HCT116 (cell line): ENCODE measurements around the gene HSPA1A. TPM values are rescaled to one million over a fixed set of nuclear protein-coding genes. Genes with fewer than 3 reads are reported as not detected.
A peak's percentile ranks its signal among the peaks of the same experiment; 100 is the strongest.

ENCODE experiments used
- ATAC-seq: fragments of 200-7000 bp; cut with Tn5 transposase; 2 replicates; pipeline ENCODE4 v1.9.1; 2020; ENCODE audit warnings: mild to moderate bottlenecking, moderate library complexity
- BruUV-seq: library from RNA; stranded (reverse); fragments of 400-500 nt; replicated peaks from 2 replicates; lab custom pipeline; 2021; lab: Mats Ljungman, UMichigan
- CTCF ChIA-PET: fragments of 300-600 bp; sonication (Branson Sonifier 250); formaldehyde crosslinking; loops from one replicate; lab custom pipeline; 2021; ENCODE audit warnings: antibody characterized with exemption; lab: Charles Lee
- POLR2A ChIA-PET: fragments of 300-600, 350-600 bp; sonication (Branson Sonifier 250); formaldehyde crosslinking; loops from one replicate; lab custom pipeline; 2021; ENCODE audit warnings: antibody characterized with exemption; lab: Charles Lee
- RAD21 ChIA-PET, 2 experiments: fragments of 300-600 bp; sonication (Branson Sonifier 250); formaldehyde crosslinking; loops; one replicate each; lab custom pipeline; 2023; ENCODE audit warnings: low total read pairs in 2 of 2; ENCODE audit not compliant: uncharacterized antibody in 2 of 2, unreplicated experiment in 2 of 2, low non-redundant PET in 1 of 2; lab: Charles Lee
- DNase-seq: peaks from one replicate; pipeline ENCODE4 v3.0.0-alpha.2; 2010; ENCODE audit warnings: low read depth, low spot score
- H2AFZ ChIP-seq: fragments of 200-600 bp; shearing (Covaris generic), sonication (generic); 2 replicates; pipeline ENCODE4 v1.6.1; 2017; ENCODE audit warnings: low read depth, mixed run types, mixed read lengths, antibody characterized with exemption, low read length; ENCODE audit not compliant: poor library complexity, severe bottlenecking
- H3K27ac ChIP-seq: 2 replicates; pipeline ENCODE4 v1.5.1; 2012; ENCODE audit warnings: low read depth, low read length
- H3K27me3 ChIP-seq: fragments of 200-600 bp; sonication (generic); 2 replicates; pipeline ENCODE4 v1.6.1; 2016; ENCODE audit warnings: mixed run types, low read length, mixed read lengths; ENCODE audit not compliant: insufficient read depth
- H3K36me3 ChIP-seq, 2 experiments: fragments of 200-500 bp in 1 of 2; fragments of 200-600 bp in 1 of 2; sonication (Bioruptor generic) in 1 of 2; sonication (generic) in 1 of 2; 2 replicates each; pipeline versions ENCODE4 v1.5.1 to v1.6.1; 2014 to 2016; ENCODE audit warnings: low read length in 2 of 2, inconsistent platforms in 1 of 2, mixed read lengths in 1 of 2, mixed run types in 1 of 2; ENCODE audit not compliant: insufficient read depth in 2 of 2, control insufficient read depth in 1 of 2
- H3K4me1 ChIP-seq, 2 experiments: fragments of 200-600 bp in 1 of 2; sonication (generic) in 1 of 2; 2 replicates each; pipeline versions ENCODE4 v1.5.1 to v1.6.1; 2012 to 2017; ENCODE audit warnings: low read length in 2 of 2, inconsistent platforms in 1 of 2, mild to moderate bottlenecking in 1 of 2, mixed read lengths in 1 of 2, mixed run types in 1 of 2, moderate library complexity in 1 of 2; ENCODE audit not compliant: insufficient read depth in 2 of 2, control insufficient read depth in 1 of 2
- H3K4me2 ChIP-seq: fragments of 200-600 bp; sonication (generic); 2 replicates; pipeline ENCODE4 v1.6.1; 2017; ENCODE audit warnings: mixed run types, low read length, mixed read lengths
- H3K4me3 ChIP-seq, 2 experiments: fragments of 200-600 bp in 1 of 2; sonication (generic) in 1 of 2; replicated peaks in 1 of 2; 2 replicates each; pipeline ENCODE4 v1.5.1; 2011 to 2016; ENCODE audit warnings: low read length in 2 of 2, control low read depth in 1 of 2, low read depth in 1 of 2, mild to moderate bottlenecking in 1 of 2, mixed read lengths in 1 of 2, mixed run types in 1 of 2
- H3K79me2 ChIP-seq: fragments of 200-600 bp; sonication (generic); 2 replicates; pipeline ENCODE4 v1.6.1; 2017; ENCODE audit warnings: mild to moderate bottlenecking, mixed run types, low read length, moderate library complexity, mixed read lengths; ENCODE audit not compliant: insufficient read depth
- H3K9ac ChIP-seq: fragments of 200-600 bp; sonication (generic); 2 replicates; pipeline ENCODE4 v1.6.1; 2016; ENCODE audit warnings: low read length, mixed read lengths
- H3K9me2 ChIP-seq: fragments of 200-600 bp; sonication (generic), shearing (Covaris generic); 2 replicates; pipeline ENCODE4 v1.6.1; 2017; ENCODE audit warnings: mixed run types, mild to moderate bottlenecking, moderate library complexity; ENCODE audit not compliant: insufficient read depth
- H3K9me3 ChIP-seq, 2 experiments: fragments of 200-500 bp in 1 of 2; fragments of 200-600 bp in 1 of 2; sonication (Bioruptor generic) in 1 of 2; sonication (generic) in 1 of 2; 2 replicates each; pipeline ENCODE4 v1.6.1; 2014 to 2017; ENCODE audit warnings: low read length in 2 of 2, mixed read lengths in 2 of 2, inconsistent platforms in 1 of 2, low read depth in 1 of 2, mild to moderate bottlenecking in 1 of 2, mixed run types in 1 of 2, moderate library complexity in 1 of 2; ENCODE audit not compliant: control insufficient read depth in 1 of 2, insufficient read depth in 1 of 2
- H4K20me1 ChIP-seq: fragments of 200-600 bp; sonication (generic), shearing (Covaris generic); 2 replicates; pipeline ENCODE4 v1.6.1; 2017; ENCODE audit warnings: mixed run types, mild to moderate bottlenecking, moderate library complexity; ENCODE audit not compliant: insufficient read depth
- CEBPB ChIP-seq: IDR thresholded peaks from 2 replicates; pipeline ENCODE4 v1.6.1; 2012; ENCODE audit warnings: low read depth
- POLR2A ChIP-seq: IDR thresholded peaks from 2 replicates; pipeline ENCODE4 v1.7.0; 2011; ENCODE audit warnings: borderline replicate concordance; ENCODE audit not compliant: insufficient read depth, insufficient read length; ENCODE audit errors: extremely low read depth
- POLR2AphosphoS5 ChIP-seq: IDR thresholded peaks from 2 replicates; pipeline ENCODE4 v1.6.1; 2011; ENCODE audit warnings: mild to moderate bottlenecking, low read depth, low read length, moderate library complexity
- intact Hi-C: fragments of 100-400 bp; cut with micrococcal nuclease; formaldehyde crosslinking; loops from 2 replicates; pipeline ENCODE4 v1.10.0; 2022
- total RNA-seq: library from RNA; stranded (reverse); gene quantifications from one replicate; pipeline ENCODE4 v1.2.1, GENCODE V29; 2021; ENCODE audit not compliant: unreplicated experiment
- TF ChIP-seq, protein P1 (sequence below): IDR thresholded peaks from 2 replicates; pipeline ENCODE4 v1.6.1; 2012
- TF ChIP-seq, protein P2 (sequence below): IDR thresholded peaks from 2 replicates; pipeline ENCODE4 v1.6.1; 2012; ENCODE audit warnings: low read depth

Gene HSPA1A
- total RNA-seq, 1 experiment from 2014 or later = 5.0 TPM

DNA sequence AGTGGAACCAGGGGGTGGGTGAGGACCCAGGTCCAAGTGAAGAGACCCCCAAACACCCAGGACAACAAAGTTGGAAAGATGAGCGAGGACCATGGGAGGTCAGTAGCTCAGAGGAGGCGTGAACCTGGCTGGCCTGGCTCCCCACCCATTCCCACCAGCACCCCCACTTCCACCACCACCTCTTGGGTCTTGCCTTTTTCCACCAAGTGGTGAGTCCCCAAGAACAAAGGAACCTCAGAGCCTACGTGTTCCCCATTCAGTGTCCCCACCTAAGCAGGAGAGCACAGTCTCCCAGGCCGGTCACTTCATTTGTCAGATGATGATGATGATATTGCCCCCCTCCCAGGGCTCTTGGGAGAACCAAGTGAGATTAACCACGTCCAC lies 37.7 kb upstream of the HSPA1A start:
- ChIA-PET CTCF (interaction anchor here (0.6 to 1.3 kb wide), 2 partner anchors 18 to 310 kb away, joined by 3 to 6 read pairs; partner anchors contain the start of gene VARS1), POLR2A (interaction anchor here (1.0 to 2.0 kb wide), 5 partner anchors 9 to 50 kb away, joined by 3 to 16 read pairs (median 4); partner anchors contain the start of genes HSPA1B, LSM2 and VARS1), RAD21 (no interaction called here)
- DNase-seq (no peak), ATAC-seq (no peak)
- intact Hi-C loops = loop anchor here (1.0 kb wide), 1 partner anchor 86 kb away; no protein-coding TSS in a partner anchor
- Histone ChIP-seq H3K4me3 (no peak overlapping the region), H4K20me1 (no peaks in the 10 kb centered on the region), H3K4me2 (peak overlapping the region; percentile 79), H3K27me3 (no peaks in the 10 kb centered on the region), H3K79me2 (no peaks in the 10 kb centered on the region), H3K9me3 (no peaks in the 10 kb centered on the region), H3K9me2 (no peaks in the 10 kb centered on the region), H2AFZ (no peak overlapping the region), H3K36me3 (peaks cover 9 to 33% of the 10 kb centered on the region in 2 experiments), H3K4me1 (peaks cover 38 to 52% of the 10 kb centered on the region in 2 experiments), H3K9ac (peak overlapping the region; percentile 64; the same call in 1 of the 2 replicates), H3K27ac (peak overlapping the region; percentile 79)
- BruUV-seq = no TSS peak
- TF ChIP-seq POLR2AphosphoS5 (no peak), POLR2A (no peak), CEBPB (no peak)
- TF ChIP-seq, protein P1, sequence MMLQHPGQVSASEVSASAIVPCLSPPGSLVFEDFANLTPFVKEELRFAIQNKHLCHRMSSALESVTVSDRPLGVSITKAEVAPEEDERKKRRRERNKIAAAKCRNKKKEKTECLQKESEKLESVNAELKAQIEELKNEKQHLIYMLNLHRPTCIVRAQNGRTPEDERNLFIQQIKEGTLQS = no peak
- TF ChIP-seq, protein P2, sequence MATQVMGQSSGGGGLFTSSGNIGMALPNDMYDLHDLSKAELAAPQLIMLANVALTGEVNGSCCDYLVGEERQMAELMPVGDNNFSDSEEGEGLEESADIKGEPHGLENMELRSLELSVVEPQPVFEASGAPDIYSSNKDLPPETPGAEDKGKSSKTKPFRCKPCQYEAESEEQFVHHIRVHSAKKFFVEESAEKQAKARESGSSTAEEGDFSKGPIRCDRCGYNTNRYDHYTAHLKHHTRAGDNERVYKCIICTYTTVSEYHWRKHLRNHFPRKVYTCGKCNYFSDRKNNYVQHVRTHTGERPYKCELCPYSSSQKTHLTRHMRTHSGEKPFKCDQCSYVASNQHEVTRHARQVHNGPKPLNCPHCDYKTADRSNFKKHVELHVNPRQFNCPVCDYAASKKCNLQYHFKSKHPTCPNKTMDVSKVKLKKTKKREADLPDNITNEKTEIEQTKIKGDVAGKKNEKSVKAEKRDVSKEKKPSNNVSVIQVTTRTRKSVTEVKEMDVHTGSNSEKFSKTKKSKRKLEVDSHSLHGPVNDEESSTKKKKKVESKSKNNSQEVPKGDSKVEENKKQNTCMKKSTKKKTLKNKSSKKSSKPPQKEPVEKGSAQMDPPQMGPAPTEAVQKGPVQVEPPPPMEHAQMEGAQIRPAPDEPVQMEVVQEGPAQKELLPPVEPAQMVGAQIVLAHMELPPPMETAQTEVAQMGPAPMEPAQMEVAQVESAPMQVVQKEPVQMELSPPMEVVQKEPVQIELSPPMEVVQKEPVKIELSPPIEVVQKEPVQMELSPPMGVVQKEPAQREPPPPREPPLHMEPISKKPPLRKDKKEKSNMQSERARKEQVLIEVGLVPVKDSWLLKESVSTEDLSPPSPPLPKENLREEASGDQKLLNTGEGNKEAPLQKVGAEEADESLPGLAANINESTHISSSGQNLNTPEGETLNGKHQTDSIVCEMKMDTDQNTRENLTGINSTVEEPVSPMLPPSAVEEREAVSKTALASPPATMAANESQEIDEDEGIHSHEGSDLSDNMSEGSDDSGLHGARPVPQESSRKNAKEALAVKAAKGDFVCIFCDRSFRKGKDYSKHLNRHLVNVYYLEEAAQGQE = no peak
